ENCODE data around the gene AUP1.

Gene AUP1

GRCh38 chr2:74513605-74514367, 15.7 kb downstream of the AUP1 start:
- no peak for DNase-seq (ENCODE audit: low read depth in 2 of 2)

DNA sequence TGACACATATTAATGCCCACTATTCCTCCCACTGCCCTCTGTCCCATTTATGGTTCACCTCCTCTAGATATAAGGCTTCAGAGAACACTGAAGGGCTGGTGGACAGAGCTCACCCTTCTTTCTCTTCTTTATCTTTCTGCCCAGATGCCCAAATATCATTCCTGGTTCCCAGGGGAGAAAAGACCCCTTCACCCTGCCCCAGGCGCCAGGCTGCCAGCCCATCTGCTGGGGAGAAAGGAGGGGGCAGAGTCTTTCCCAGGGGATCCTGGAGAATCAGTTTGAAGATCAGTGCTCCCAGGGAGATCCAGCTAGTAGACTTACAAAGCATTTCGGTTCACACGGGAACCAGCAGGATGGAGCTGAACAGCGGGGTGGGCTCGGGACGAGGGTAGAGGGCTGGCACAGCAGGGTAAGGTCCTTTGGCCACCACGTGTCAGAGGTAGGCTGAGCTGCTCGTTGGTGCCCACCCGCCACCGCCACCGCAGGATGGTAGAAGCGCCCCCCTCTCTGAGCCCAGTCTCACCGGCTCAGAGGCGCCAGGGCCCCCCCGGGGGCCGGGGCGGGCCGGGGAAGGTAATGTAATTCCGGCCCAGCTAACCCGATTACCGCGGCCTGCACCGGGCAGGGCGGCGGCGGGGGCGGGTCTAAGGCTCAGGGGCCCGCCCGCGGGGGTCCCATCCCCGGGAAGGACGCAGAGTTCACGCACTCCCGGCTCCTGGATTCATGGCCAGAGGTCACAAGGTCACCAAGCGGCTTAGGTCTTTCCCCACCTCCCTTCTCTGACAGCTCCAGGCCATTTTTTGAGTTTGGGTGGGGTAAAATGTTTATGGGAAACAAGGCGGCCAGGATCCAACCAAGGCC, 16.5 kb downstream of the AUP1 start:
- no peak for DNase-seq (ENCODE audit: low read depth in 2 of 2)

DNA sequence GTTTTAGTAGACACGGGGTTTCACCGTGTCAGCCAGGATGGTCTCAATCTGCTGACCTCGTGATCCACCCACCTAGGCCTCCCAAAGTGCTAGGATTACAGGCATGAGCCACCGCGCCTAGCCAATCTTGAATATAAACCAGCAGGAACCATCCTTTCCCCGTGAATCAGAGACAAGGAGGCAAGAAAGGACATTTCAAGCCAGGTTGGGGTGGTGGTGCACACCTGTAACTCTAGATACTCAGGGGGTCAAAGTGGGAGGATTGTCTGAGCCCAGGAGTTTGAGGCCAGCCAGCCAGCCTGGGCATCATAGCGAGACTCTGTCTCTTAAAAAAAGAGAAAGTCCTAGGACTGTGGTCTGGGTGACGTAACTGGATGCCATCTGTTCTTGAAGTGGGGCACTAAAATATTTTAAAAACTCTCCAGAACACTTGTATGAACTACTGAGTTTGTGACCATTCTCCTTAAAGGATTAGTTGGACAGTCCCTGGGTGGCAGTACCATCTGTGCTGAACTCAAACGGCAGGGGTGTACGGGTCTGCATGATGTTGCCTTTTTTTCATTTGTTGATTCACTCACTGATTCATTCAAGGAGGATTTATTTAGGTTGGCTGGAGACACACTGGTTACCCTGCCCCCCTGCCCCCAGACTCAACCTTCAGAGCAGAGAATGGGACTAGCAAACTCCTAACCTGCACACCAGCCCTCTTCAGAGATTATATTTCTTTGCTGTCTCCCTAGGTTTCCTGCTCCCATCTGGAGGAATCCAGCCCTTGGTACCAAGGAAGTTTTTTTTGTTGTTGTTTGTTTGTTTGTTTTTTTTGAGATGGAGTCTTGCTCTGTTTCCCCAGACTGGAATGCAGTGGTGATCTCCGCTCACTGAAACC, 18.2 kb downstream of the AUP1 start:
- no peak for DNase-seq (ENCODE audit: low read depth in 2 of 2)

DNA sequence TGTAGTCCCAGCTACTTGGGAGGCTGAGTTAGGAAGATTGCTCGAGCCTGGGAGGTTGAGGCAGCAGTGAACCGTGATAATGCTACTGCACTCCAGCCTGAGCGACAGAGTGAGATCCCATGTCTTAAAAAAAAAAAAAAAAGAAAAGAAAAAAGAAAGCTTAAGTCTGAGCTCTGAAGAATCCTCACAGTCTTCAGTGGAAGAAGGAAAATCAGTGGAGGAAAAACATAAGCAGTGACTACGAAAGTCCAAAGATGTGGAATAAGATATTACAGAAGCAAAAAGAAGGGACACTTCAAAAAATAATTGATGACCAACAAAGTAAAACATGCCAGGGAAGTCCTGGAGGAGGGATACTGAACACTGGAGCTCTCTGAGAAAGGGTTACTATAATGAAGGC, 19.2 kb downstream of the AUP1 start:
- DNase-seq (ENCODE audit: low read depth in 2 of 2) = no peak

GRCh38 chr2:74507926-74508520, 21.5 kb downstream of the AUP1 start:
- DNase-seq (ENCODE audit: low read depth in 2 of 2) = no peak

GRCh38 chr2:74507145-74507925, 22.2 kb downstream of the AUP1 start, which contains the start of gene PCGF1:
Gene PCGF1 (minus strand): TSS chr2:74507695. CDS start chr2:74507668, 27 bp downstream.
- peak; percentile 98 to 99 for DNase-seq (ENCODE audit: low read depth in 2 of 2)

- DNase-seq (ENCODE audit: low read depth in 2 of 2) = no peak
These were observed 23.9 kb downstream of the AUP1 start for GRCh38 chr2:74505448-74506246.

GRCh38 chr2:74504591-74504990, 24.9 kb downstream of the AUP1 start:
- DNase-seq (ENCODE audit: low read depth in 2 of 2) = no peak

- DNase-seq (ENCODE audit: low read depth in 2 of 2) = no peak
These were observed 25.7 kb downstream of the AUP1 start for GRCh38 chr2:74503506-74504475.

DNA sequence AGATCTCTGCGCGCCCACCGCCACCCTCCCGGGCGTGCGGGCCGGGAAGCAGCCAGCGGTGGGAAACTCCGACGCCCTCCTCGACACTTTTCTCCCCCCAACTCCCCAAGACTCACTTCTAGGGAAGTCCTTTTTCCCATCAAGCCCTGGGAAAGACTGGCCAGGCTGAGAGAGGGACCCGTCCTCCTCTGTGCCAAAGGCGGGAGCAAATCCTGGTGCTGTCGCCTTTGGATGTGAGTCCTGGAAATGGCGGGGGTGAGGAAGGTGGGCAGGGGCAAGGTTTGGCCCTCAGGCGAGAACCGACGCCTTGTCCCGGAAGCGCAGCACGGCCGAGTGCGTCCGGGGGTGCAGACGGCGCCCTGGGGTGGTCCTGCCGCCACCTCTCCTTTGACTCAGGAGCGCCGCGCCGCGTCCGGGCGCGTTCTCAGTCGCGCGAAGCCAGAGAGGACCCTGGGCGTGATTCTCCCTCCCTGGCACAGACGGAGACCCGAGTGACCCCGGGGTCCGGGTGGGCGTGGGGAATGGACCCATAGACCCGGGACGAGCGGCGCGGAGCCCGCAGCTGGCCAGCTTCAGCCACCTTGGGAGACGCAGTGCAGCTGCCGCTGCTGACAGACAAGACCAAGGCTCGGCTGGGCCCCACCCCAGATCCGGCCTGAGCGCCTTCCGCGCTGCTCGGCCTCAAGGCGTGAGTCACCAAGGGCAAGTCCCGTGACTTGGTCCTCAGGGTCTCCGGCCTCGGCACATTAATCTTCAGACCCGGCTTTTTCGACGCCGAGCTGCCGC, 26.6 kb downstream of the AUP1 start:
- peak in 1 of 2 donors; percentile 39 for DNase-seq (ENCODE audit: low read depth in 2 of 2)

GRCh38 chr2:74502147-74502719, 27.3 kb downstream of the AUP1 start:
- no peak for DNase-seq (ENCODE audit: low read depth in 2 of 2)

DNA sequence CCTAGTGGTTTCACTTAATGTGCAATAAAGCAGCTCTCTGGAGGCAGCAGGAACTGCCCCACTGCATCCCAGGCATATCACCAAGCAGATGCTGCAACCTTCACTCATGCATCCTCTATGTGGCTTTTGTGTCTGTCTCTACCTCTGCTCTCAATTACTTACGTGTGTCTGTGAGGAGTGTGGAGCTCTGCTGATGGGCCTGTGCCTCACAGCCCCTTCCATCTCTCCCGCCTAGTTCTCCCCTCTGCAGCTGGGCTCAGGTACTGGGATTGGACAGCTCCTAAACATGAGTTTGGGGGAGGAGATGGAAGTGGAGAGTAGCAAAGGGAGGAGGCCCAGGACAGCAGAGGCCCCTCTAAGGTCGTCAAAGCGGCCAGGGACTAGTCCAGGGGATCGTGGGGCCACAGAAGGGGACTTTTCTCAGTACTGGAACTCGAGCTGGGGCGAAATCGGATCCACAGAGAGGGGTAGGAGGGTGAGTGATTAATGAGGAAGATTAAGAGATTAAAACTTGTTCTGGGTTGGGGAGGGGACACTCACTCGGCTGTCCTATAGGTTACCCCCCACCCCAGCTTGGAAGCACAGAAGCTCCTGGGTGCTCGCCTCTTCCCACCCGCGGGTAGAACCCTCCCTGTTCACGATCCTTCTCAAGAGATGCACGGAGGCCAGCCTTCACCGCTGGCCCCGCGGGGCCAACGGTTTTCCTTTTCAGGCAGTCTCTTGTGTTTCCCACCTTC, 28.0 kb downstream of the AUP1 start:
- DNase-seq (ENCODE audit: low read depth in 2 of 2) = no peak

GRCh38 chr2:74500578-74500946, 28.9 kb downstream of the AUP1 start:
- DNase-seq (ENCODE audit: low read depth in 2 of 2) = no peak

GRCh38 chr2:74499940-74500577, 29.4 kb downstream of the AUP1 start:
- DNase-seq (ENCODE audit: low read depth in 2 of 2) = no peak

GRCh38 chr2:74499267-74499939, 30.1 kb downstream of the AUP1 start, which contains the start of gene LBX2:
Gene LBX2 (minus strand): TSS chr2:74499603. CDS start chr2:74499537, 66 bp downstream.
- DNase-seq (ENCODE audit: low read depth in 2 of 2) = peak in 1 of 2 donors; percentile 43

Data from stimulated activated CD4-positive, alpha-beta T cell treated with anti-CD3 and anti-CD28 coated beads, Interleukin-4, amount 100 ng/mL, for 48 hours (primary cell).